SKM-1 treated with dmso at 0.1 percent for 144 hours (cell line): ENCODE measurements around the gene ATP13A3.
"Not testable (repeated sequence)": the region's sequence is repeated elsewhere in the genome, so short reads cannot be mapped to it uniquely, and the experiment has no call there.

Source experiments
- DNase-seq: peaks from one replicate; lab custom pipeline; 2025; ENCODE audit not compliant: unreplicated experiment; lab: John Stamatoyannopoulos, UW

ATP13A3 gene

GRCh38 chr3:194486540-194487288, at the start of gene ATP13A3:
Gene ATP13A3 (minus strand): TSS chr3:194487002. CDS start chr3:194462190, 24,812 bp downstream.
- peak; percentile 85 for DNase-seq

- not testable (repeated sequence) for DNase-seq
Observed at GRCh38 chr3:194535199-194535598, 48.4 kb upstream of the ATP13A3 start.

- no peak for DNase-seq
Observed at GRCh38 chr3:194534243-194534642, 47.4 kb upstream of the ATP13A3 start.

GRCh38 chr3:194532591-194532990, 45.8 kb upstream of the ATP13A3 start:
- no peak for DNase-seq

- no peak for DNase-seq
Observed at GRCh38 chr3:194527726-194528125, 40.9 kb upstream of the ATP13A3 start.

GRCh38 chr3:194526164-194526563, 39.4 kb upstream of the ATP13A3 start:
- DNase-seq = no peak

GRCh38 chr3:194522579-194523046, 35.8 kb upstream of the ATP13A3 start:
- no peak for DNase-seq

GRCh38 chr3:194521510-194522260, 34.9 kb upstream of the ATP13A3 start:
- DNase-seq = no peak

- not testable (repeated sequence) for DNase-seq
Observed at GRCh38 chr3:194520682-194521162, 33.9 kb upstream of the ATP13A3 start.

- DNase-seq = not testable (repeated sequence)
Observed at GRCh38 chr3:194520201-194520600, 33.4 kb upstream of the ATP13A3 start.

GRCh38 chr3:194518652-194519051, 31.9 kb upstream of the ATP13A3 start:
- no peak for DNase-seq

- DNase-seq = no peak
Observed at GRCh38 chr3:194517333-194517732, 30.5 kb upstream of the ATP13A3 start.

GRCh38 chr3:194514626-194515025, 27.8 kb upstream of the ATP13A3 start:
- DNase-seq = no peak

GRCh38 chr3:194512895-194513601, 26.2 kb upstream of the ATP13A3 start:
- no peak for DNase-seq

GRCh38 chr3:194508491-194509453, 22.0 kb upstream of the ATP13A3 start:
- DNase-seq = no peak

- DNase-seq = no peak
Observed at GRCh38 chr3:194507571-194507970, 20.8 kb upstream of the ATP13A3 start.

- DNase-seq = no peak
Observed at GRCh38 chr3:194505791-194506415, 19.1 kb upstream of the ATP13A3 start.

- no peak for DNase-seq
Observed at GRCh38 chr3:194504861-194505260, 18.1 kb upstream of the ATP13A3 start.

- no peak for DNase-seq
Observed at GRCh38 chr3:194504146-194504545, 17.3 kb upstream of the ATP13A3 start.

- no peak for DNase-seq
Observed at GRCh38 chr3:194503081-194503531, 16.3 kb upstream of the ATP13A3 start.
